NCI-H524 treated with DMSO at 0.1 percent for 48 hours (cell line): ENCODE data around the gene USF3.

Source experiments
- DNase-seq: peaks from one replicate; lab custom pipeline; 2025; lab: John Stamatoyannopoulos, UW

Gene USF3

GRCh38 chr3:113606539-113607218, 89.8 kb downstream of the USF3 start:
- DNase-seq = no peak

GRCh38 chr3:113602836-113603235, 93.6 kb downstream of the USF3 start:
- DNase-seq = no peak

GRCh38 chr3:113602256-113602655, 94.2 kb downstream of the USF3 start:
- DNase-seq = no peak

GRCh38 chr3:113601240-113601639, 95.2 kb downstream of the USF3 start:
- peak; percentile 17 for DNase-seq

GRCh38 chr3:113600418-113601182, 95.8 kb downstream of the USF3 start:
- DNase-seq = no peak
